HG03565 (cell line): ENCODE results near the gene POLR1A.

Experiments used
- ATAC-seq: cut with Tn5 transposase; IDR thresholded peaks from one replicate; pipeline ENCODE4 v1.9.1; 2021; ENCODE audit warnings: mild to moderate bottlenecking, moderate library complexity; ENCODE audit not compliant: unreplicated experiment

POLR1A gene

GRCh38 chr2:86105252-86105968 lies at the start of gene POLR1A:
POLR1A (minus strand) TSS chr2:86105886; CDS start chr2:86105776, 110 bp downstream.
- peak; percentile 41 for ATAC-seq

- ATAC-seq: no peak
Observed at GRCh38 chr2:86150502-86150901, 44.8 kb upstream of the POLR1A start.

GRCh38 chr2:86147793-86148192 lies 42.1 kb upstream of the POLR1A start:
- no peak for ATAC-seq

- no peak for ATAC-seq
Observed at GRCh38 chr2:86143926-86144685, 38.4 kb upstream of the POLR1A start.

- ATAC-seq: no peak
Observed at GRCh38 chr2:86143307-86143706, 37.6 kb upstream of the POLR1A start.

GRCh38 chr2:86142436-86143257 lies 37.0 kb upstream of the POLR1A start:
- no peak for ATAC-seq

GRCh38 chr2:86140969-86141392 lies 35.3 kb upstream of the POLR1A start:
- no peak for ATAC-seq

GRCh38 chr2:86139981-86140380 lies 34.3 kb upstream of the POLR1A start:
- ATAC-seq: no peak

GRCh38 chr2:86138736-86139625 lies 33.3 kb upstream of the POLR1A start:
- ATAC-seq: no peak

GRCh38 chr2:86136141-86136540 lies 30.5 kb upstream of the POLR1A start:
- ATAC-seq: no peak

GRCh38 chr2:86135653-86136052 lies 30.0 kb upstream of the POLR1A start:
- no peak for ATAC-seq

- no peak for ATAC-seq
Observed at GRCh38 chr2:86134709-86135108, 29.0 kb upstream of the POLR1A start.

GRCh38 chr2:86124683-86125082 lies 19.0 kb upstream of the POLR1A start:
- ATAC-seq: no peak

GRCh38 chr2:86123328-86123925 lies 17.7 kb upstream of the POLR1A start:
- no peak for ATAC-seq

- ATAC-seq: no peak
Observed at GRCh38 chr2:86118130-86118529, 12.4 kb upstream of the POLR1A start.

- no peak for ATAC-seq
Observed at GRCh38 chr2:86107031-86107430, 1.3 kb upstream of the POLR1A start.

- peak; percentile 86 for ATAC-seq
Observed at GRCh38 chr2:86105969-86106945, 571 bp upstream of the POLR1A start, which contains the start of gene PTCD3. PTCD3 (plus strand) TSS chr2:86106235; CDS start chr2:86106248, 13 bp downstream.

GRCh38 chr2:86102157-86102556 lies 3.5 kb downstream of the POLR1A start:
- ATAC-seq: no peak

GRCh38 chr2:86097913-86098312 lies 7.8 kb downstream of the POLR1A start:
- no peak for ATAC-seq
